Measurements from ENCODE around the gene TRERF1. TPM values are rescaled to one million over a fixed set of nuclear protein-coding genes. Genes with fewer than 3 reads are reported as not detected.
A peak's percentile ranks its signal among the peaks of the same experiment; 100 is the strongest.

The TRERF1 gene
- total RNA-seq, 1 donor from 2014 or later, result 1.3 TPM

DNA sequence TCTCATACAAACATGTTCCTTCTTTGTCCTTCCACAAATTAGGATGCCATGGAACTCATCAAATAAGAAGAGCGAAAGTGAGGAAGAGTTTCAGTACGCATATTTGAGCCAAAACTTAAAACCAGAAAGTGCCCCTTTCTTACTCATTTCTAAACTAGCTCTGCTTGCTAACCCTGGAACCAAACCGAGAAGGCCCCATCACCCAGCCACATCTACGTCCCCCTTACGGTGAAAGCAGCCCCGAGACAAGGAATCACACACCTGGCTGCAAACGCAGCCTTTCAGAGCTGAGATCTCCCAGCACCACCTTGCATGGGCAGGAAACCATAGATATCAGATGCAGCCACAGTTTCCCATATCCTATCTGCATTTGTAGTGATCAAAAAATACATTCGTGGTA, 28.5 kb downstream of the TRERF1 start:
- no peak for DNase-seq (ENCODE audit: low read depth)

DNA sequence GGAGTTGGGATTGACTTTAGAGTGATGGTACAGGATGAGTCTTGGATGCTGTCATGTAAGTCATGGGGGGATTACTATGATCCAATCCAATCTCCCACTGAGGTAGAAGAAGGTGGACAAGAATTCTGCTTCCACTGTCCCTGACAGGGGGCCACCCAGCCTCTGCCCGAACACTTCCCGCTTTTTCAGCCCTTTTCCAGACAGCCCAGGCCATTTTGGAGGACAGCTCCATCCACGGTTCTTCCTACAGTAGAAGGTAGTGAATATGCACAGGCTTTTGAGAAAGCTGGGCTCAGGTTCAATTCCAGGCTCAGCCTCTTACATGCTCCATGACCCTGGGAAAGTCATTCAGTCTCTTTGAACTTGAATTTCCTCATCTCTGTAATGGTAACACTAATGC, 31.0 kb downstream of the TRERF1 start:
- DNase-seq (ENCODE audit: low read depth), result no peak

DNA sequence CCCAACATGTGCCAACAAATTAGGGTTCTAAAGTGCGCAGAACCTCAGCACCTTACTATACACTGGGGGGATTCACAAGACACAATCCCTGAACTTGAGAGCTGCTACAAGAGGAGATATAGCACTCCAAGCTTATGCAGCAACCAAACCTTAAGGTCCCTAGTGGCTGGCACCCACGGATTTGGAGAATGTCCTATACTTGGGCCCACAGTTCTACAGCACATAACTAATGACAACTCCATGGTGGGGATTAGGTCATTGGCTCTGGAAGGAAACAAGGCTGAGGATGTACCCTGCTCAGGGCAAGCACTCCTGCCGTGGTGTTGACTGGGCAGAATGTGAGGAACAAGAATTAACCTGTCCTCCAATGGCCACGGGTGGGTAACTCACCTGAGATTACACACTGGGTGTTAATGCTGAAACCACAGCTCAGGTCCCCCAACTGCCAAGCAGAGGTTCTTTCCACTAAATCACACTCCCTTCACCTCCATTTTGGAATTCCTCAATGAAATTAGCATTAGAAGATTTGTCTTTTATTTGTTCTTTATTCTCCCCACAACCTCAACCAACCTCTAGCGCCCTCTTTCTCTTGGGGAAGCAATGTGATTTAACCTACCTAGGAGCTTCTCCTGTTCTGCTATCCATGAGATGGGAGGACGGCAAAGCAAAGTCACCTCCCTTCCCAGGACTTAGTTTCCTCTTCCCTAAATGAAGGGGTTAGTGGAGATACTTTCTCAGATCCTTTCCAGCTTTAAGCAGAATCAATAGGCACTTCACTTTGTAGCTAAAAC, 32.0 kb downstream of the TRERF1 start:
- no peak for DNase-seq (ENCODE audit: low read depth)

DNA sequence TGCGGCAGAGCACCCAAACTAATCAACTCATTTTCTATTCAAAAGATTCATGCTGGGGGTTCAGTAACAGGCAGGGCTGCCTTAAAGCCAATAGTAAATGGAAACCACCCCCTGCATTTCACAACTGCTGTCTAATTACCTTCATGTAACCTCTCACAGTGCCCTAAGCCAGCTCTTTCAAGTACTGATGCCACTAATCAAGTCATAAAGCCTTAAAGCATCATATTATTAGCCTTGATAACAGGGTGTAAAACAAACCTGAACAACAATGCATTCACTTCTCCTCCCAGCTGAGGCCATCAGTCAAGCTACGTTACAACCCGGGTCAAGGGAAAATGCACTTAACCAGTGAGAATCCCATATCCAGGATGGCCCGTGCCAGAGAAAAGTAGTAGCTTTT, 33.0 kb downstream of the TRERF1 start:
- no peak for DNase-seq (ENCODE audit: low read depth)

DNA sequence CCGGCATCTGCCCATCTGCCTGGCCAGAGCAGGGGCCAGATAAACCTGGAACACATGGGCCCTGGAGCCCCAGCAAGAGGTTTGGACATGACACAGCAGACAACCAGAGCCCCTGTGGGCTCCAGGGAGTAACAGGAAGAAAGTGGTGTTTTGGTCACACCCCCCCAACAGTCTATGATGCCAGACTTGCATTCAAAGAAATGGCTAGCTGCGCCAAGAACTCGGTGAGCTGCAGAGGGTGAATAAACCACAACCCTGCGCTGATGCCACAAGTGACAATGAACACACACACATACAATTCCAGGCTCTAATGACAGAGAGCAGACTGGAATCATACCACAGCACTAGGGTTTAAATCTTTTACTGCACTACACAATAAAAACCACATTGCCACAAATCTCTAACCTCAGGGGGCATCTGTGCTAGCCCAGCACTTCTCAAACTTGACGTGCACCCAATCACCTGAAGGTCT, 34.0 kb downstream of the TRERF1 start:
- DNase-seq (ENCODE audit: low read depth), result peak; percentile 35

DNA sequence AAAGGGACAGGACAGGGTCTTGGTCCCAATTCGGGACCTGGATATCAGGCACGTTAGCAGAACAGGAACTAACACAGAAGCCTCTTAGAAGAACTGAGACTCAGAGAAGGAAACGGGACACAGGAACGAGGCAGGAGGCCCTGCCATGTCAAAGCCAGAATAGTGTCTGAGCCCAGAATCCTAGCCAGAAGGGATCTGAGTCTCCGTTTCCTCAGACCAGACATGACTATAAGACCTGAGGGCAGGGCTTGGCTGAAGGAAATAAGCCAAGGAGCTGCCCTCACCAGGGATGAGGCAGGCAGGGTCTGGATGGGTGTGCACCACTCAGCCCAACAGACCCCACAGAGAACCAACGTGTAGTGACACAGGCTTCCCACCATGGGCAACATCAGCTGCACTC, 40.3 kb downstream of the TRERF1 start:
- DNase-seq (ENCODE audit: low read depth), result no peak

DNA sequence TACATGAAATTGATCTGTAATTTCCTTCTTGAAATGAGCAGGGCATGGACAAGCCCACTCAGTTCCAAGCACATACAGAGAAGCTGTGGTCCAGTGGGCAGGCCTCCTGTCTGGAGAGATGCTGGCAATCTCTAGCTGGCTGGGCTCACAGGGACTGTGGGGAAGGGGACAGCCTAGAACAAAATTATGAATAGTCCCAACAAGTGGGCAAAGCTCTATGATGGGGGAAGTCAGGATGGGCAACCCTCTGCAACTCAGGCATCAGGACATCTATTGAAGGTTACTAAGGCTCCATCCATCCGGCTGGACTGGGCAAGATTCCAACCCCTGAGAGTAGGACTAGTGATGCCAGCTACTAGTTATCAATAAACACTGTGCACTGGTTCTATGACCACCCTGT, 40.9 kb downstream of the TRERF1 start:
- no peak for DNase-seq (ENCODE audit: low read depth)

DNA sequence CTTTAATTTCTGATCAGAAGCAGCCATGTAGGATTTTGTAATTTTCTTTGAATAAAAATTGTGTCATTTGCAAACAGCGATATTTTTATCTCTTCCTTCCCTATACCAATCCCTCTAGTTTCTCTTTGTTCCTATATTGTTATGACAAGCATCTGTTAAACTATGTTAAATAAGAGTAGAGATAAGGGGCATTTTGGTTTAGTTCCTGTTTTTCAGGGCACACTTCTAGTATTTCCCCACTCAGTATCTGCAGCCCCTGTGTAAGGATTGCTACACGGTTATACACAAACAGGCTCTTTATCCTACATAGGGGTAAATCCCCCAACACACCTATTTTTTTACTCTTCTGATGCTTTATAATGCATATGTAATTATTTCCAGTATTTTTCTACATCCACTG, 42.1 kb downstream of the TRERF1 start:
- DNase-seq (ENCODE audit: low read depth), result no peak

DNA sequence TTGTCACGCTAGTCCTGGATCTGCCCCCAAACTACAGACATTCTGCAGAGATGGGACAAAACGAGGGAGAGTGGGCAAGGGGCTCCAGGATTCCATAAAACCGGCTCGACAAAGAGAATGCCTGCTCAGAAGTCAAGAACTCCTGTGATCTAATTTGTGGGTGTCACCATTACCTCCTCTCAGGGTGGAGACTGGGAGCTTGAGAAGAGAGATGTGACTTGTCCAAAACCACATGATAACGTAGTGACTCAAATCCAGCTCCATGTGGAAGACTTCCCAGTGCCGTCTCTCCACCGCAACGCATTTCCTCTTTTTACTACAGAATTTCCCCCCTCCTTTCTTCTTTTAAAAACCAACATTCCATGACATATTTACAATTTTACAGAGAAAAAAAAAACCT, 44.3 kb downstream of the TRERF1 start:
- no peak for DNase-seq (ENCODE audit: low read depth)

DNA sequence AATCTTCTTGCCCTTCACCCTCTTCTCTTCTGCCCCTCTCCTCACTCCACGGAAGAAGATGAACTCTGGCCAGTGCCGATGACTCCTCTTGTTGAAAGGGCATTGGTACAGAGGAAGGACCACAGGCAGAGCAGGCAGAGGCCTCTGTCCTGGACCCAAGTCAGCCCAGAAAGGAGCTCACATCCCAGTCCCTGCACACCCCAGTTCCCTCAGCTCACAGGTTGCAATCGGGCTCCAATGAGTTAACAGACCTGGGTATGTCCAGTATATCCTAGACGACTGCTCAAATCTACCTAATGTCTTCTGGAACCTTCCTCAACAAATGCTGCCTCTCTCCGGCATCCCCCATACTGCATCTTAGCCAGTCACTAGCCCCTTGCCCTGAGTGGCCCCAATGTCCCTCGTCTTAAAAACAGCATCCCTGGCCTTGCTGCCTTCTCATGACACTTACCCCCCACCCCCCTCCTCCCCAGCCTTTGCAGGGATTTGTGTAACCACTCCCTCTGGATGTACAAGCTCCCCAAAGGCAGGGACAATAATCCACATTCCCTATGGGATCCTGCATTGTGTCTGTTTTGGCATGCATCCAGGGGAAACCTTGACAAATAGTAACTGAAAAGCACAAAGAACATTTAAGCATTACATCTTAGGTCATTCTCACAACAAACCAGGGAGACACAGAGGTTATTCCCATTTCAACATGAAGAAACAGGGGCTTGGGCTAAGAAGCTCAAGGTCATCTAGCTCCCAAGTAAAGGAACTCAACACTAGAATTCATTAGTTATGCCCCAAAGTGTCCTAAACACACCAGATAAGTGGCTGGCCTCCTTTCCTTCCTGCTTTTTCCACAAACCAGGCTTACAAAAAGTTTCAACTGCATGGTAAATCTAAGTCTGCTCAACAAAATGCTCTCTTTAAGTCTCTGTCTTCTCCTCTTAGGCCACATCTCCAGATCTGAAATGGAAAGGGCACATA, 45.1 kb downstream of the TRERF1 start:
- DNase-seq (ENCODE audit: low read depth), result peak; percentile 22

DNA sequence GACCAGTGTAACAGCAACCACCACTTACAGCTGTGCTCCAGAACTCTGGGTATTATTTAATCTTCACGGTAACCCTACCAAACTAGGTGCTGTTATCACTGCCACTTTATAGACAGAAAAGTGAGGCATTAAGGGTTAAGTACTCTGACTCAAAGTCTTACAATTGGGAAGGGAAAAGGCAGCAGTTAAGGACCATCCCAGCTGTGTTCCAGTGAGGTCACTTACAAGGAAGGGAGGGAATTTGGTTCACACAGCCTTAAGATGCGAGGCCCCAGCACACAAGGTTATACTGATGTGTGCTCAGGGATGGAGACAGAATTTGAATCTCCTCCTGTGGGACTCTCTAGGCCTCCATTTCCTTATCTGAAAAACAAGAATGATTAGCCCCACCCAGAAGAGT, 46.7 kb downstream of the TRERF1 start:
- peak; percentile 9 for DNase-seq (ENCODE audit: low read depth)

DNA sequence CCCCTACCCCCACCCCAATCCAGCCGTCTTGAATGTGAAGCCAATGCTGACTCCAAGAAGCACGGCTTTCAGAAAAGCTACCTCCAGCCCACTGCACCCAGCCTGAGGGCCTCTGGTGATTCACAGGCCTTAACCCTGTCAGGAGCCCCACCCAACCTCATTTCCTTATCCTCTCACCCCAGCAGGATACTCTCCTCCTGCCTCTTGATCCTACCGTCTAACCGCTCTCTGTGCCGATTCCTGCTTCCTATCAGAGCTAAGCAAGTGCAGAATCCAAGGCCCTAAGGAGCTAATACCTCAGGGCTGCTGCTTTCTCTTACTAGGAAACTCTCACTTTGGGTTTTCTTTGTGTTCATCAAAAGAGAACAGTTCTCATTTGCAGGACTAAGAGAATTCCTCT, 47.2 kb downstream of the TRERF1 start:
- peak; percentile 67 for DNase-seq (ENCODE audit: low read depth)

DNA sequence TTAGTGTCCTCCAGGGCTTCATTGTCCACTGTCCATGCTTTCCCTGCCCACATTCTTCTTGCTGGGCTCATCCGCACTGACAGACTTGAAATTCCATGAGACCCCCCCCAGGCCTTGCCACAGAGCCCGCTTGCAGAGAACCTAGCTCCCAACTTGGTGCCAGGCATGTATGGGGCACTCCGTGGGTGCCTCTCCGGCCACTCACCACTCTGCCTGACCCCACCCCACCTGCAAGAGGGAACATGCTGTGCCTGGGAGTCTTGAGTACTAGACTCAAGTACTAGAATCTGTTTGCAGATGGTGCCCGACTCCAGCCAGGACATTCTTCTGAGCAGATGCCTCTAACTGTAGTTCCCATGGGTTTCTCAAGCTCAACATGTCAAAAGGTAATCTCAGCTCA, 47.9 kb downstream of the TRERF1 start:
- DNase-seq (ENCODE audit: low read depth), result no peak

DNA sequence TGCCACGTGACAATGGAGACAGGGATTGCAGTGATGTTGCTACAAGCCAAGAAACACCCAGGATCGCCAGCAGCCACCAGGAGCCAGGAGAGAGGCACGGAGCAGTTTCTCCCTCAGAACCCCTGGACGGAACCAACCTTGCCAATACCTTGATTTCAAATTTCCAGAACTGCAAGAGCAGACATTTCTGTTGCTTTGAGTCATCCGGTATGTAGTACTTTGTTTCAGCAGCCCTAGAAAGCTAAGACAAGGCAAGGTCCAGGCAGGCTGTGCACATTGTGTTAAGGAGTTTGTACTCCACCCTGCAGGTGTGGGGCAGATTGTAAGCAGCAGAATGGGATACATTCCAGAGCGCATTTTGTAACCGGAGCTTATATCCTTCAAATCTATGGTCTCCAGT, 48.3 kb downstream of the TRERF1 start:
- DNase-seq (ENCODE audit: low read depth), result peak; percentile 21

DNA sequence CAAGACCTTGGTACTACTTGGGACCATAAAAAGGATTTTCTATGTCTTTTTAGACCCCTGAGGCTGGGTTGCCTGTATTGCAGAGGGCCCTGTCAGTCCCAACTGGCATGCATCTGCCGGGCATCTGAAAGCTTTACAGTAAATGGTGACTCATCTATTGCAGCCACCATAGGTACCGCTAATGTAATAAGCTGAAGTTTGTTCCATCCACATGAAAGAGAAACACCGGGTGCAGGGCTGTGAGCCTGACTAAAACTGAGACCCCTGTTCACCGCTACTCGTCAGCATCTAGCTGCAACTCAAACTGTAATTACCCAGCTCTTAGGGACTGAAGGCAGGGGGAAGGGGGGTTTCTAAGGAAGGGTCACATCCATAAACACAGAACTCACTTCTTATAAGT, 49.5 kb downstream of the TRERF1 start:
- no peak for DNase-seq (ENCODE audit: low read depth)

DNA sequence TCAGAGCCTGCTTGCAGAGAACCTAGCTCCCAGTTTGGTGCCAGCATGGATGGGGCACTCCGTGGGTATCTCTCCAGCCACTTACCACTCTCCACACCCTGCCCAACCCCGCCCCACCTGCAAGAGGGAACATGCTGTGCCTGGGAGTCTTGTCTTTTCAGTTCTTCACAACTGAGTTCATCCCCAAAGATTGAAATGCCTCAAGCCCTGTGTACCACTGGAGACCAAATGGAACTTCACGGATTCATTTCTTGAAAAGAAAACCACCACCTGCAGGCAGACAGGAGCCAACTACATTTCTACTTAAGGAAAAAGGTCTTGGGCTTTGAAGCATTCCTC, 50.1 kb downstream of the TRERF1 start:
- DNase-seq (ENCODE audit: low read depth), result no peak

DNA sequence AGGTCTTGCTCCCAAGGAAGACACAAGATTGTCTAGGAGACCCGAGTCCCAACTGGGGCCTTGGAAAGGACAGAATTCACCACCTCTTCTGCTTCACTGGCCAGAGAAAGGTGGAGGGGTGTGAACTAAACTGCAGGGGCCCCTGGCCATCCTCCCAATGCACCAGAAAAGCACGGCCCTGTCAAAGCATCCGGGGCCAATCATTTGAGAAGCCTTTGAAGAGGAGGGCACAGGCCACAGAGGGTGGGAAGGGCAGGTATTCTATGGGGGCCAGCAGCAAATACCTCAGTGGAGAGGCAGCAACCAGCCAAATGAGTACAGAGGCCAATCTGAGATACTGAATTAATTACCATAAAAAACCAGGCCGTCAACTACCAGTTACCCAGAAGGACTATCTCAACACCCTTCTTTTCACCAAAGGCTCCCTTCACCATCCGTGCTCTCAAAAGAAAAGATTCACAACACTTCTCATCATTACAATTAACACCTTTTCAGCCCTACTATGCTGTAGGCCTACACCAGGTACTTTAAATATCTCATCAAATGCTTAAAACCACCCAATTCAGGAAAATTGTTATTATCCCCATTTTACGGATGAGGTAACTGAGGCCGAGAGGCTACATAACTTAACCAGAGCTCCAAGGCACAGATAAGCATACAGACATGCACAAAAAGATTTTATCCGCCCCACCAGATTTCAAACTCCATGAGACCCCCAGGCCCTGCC, 50.7 kb downstream of the TRERF1 start:
- DNase-seq (ENCODE audit: low read depth), result no peak

DNA sequence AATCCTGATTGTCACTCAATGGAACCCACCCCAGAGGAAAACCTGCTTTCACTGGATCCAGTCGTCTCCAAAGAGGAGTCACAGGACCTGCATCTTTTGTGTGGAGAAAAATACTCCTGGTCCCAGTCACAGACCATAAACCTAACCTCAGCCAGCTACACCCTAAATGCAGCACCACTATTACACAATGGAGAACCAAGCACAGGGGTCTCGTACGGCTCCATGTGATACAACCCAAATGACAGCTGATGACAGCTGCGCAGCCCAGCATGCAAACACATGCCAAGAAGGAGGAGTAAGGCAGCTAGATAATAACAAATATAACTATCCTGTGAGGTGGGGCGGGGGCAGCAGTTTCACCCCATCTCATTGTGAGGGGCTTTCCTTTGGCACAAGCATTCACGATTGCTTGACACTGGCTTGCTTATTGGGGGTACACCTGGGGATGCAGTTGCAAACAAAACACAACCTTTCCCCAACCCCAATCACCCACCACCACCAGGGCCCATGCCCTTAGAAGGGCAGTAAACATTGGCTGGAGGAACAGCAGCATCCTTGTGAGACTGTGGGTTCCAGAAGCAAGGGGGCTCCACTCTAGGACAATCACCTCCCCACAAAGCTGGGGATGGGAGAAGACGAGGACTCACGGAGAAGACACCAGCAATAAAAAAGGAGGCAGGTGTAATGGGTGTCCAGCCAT, 51.5 kb downstream of the TRERF1 start:
- no peak for DNase-seq (ENCODE audit: low read depth)

DNA sequence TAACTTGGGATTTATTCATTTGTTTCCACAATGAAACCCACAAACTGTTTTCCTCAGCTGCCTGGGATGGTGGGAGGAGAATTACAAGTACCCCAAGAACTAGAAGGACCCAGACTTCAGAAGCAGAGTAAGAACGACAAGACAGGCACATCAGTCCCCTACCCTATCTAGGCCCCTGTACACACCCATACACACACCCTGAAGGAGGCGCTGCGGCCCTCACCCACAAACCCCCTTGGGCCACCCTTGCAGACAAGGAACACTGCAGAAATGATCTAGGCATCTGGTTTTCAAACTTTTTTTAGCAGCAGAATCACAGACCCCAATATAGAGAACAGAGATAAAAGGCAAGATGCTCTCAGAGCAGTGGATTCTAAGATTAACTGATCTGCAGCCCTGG, 55.0 kb downstream of the TRERF1 start:
- DNase-seq (ENCODE audit: low read depth), result no peak

DNA sequence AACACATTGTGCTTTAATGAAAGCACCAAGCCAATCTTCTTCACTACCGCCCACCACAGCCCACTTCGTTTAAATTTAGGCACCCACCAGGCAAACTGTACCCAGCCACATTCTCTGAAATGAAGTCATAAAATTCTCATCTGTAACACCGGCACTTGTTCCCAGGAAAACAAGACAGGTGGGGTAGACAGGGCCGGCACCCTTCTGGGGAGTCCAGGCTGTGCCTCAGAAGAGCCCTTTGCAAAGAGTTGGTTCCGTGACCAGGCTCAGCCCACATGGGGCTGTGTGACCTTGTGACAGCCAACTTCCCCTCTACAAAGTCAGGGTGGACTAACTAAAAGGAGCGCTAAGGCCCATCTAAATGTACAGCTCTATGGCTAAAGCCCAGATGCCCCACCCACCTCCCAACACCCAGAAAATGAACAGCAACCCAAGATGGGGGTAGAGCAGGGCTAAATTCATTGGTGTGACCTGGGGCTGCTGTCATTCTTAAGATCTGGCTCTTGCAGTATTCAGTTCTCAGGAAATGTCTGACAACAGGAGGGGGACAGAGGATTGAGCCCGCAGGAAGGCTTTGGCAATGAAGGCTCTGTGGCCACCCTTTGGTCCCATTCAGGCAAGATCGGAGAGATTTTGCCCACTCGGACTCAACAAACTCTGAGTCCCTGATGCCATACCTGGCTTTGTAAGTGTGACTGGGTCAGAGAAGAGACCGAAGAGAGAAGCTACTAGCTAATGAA, 56.7 kb downstream of the TRERF1 start:
- no peak for DNase-seq (ENCODE audit: low read depth)

DNA sequence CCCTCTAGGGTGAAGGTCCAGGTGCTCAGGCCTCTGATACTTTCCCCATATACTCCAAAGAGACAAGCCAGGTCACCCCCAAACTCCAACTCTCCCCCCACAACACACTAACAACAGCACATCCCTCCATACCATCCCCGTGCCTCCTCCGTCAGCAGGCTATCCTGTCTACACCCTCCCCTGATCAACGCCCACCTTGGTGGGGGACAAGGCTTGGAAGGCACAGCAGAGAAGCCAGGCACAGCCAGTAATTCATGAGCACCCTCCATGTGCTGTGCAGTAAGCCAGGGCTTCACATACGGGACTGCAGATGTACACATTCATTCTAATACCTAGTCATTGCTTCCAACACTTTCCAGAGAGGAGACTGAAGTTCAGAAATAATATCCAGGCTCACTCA, 57.6 kb downstream of the TRERF1 start:
- DNase-seq (ENCODE audit: low read depth), result no peak

Measured in renal cortical epithelial cell (primary cell).